Neural cell (in vitro differentiated cells): ENCODE measurements around the gene SGCD. TPM values are rescaled to one million over a fixed set of nuclear protein-coding genes. Genes with fewer than 3 reads are reported as not detected.

Experiments
- H2AFZ ChIP-seq: fragments of 200-600, 300-800 bp; sonication (generic), shearing (Covaris generic); 2 replicates; pipeline ENCODE4 v1.6.0; 2014; ENCODE audit warnings: low read depth, mild to moderate bottlenecking, antibody characterized with exemption, low read length, moderate library complexity
- H3F3A ChIP-seq: fragments of 200-600 bp; shearing (Covaris generic); 2 replicates; pipeline ENCODE4 v1.6.1; 2016; ENCODE audit warnings: mild to moderate bottlenecking, moderate library complexity, mixed read lengths, antibody characterized with exemption, low read length; ENCODE audit not compliant: insufficient read depth, poor library complexity, severe bottlenecking
- H3K27ac ChIP-seq: fragments of 200-600, 300-800 bp; sonication (generic), shearing (Covaris generic); 2 replicates; pipeline ENCODE4 v1.5.1; 2014; ENCODE audit warnings: mild to moderate bottlenecking, low read length, moderate library complexity
- H3K27me3 ChIP-seq: fragments of 300-800, 200-600 bp; sonication (generic), shearing (Covaris generic); 2 replicates; pipeline ENCODE4 v1.6.0; 2014; ENCODE audit warnings: mild to moderate bottlenecking, low read depth, low read length, moderate library complexity; ENCODE audit not compliant: insufficient read depth
- H3K36me3 ChIP-seq: fragments of 300-800, 200-600 bp; sonication (generic), shearing (Covaris generic); 2 replicates; pipeline ENCODE4 v1.5.1; 2014; ENCODE audit warnings: mild to moderate bottlenecking, antibody characterized with exemption, low read length, moderate library complexity; ENCODE audit not compliant: insufficient read depth
- H3K4me2 ChIP-seq: fragments of 300-800, 200-600 bp; sonication (generic), shearing (Covaris generic); 2 replicates; pipeline ENCODE4 v1.6.0; 2014; ENCODE audit warnings: mild to moderate bottlenecking, low read length
- H3K4me3 ChIP-seq: fragments of 300-800, 200-600 bp; sonication (generic), shearing (Covaris generic); 2 replicates; pipeline ENCODE4 v1.5.1; 2014; ENCODE audit warnings: mild to moderate bottlenecking, low read length, moderate library complexity
- H3K79me2 ChIP-seq: fragments of 200-600 bp; shearing (Covaris generic); replicated peaks from 2 replicates; pipeline ENCODE4 v1.6.0; 2014; ENCODE audit warnings: mild to moderate bottlenecking, low read length, moderate library complexity; ENCODE audit not compliant: insufficient read depth
- H3K9ac ChIP-seq: fragments of 300-800, 200-600 bp; sonication (generic), shearing (Covaris generic); 2 replicates; pipeline ENCODE4 v1.6.1; 2016; ENCODE audit warnings: mild to moderate bottlenecking, low read length, mixed read lengths
- H3K9me2 ChIP-seq: fragments of 200-600 bp; shearing (Covaris generic); 2 replicates; pipeline ENCODE4 v1.6.1; 2016; ENCODE audit warnings: mild to moderate bottlenecking, low read length, mixed read lengths; ENCODE audit not compliant: insufficient read depth
- H3K9me3 ChIP-seq: fragments of 200-600, 300-800 bp; sonication (generic), shearing (Covaris generic); 2 replicates; pipeline ENCODE4 v1.6.1; 2016; ENCODE audit warnings: mild to moderate bottlenecking, mixed run types, low read length, moderate library complexity, mixed read lengths
- H4K20me1 ChIP-seq: fragments of 200-600 bp; shearing (Covaris generic); 2 replicates; pipeline ENCODE4 v1.6.1; 2016; ENCODE audit warnings: mild to moderate bottlenecking, mixed run types; ENCODE audit not compliant: insufficient read depth
- EP300 ChIP-seq: fragments of 450-650 bp; conservative IDR thresholded peaks from 2 replicates; pipeline ENCODE4 v1.6.1; 2014; ENCODE audit warnings: antibody characterized with exemption, mild to moderate bottlenecking, moderate library complexity; ENCODE audit not compliant: poor library complexity, severe bottlenecking
- EZH2 ChIP-seq: fragments of 200-600, 300-800 bp; shearing (Covaris generic), sonication (generic); IDR thresholded peaks from 2 replicates; pipeline ENCODE4 v1.6.1; 2014; ENCODE audit warnings: antibody characterized with exemption, low read length, borderline replicate concordance, mild to moderate bottlenecking; ENCODE audit not compliant: insufficient read depth, poor library complexity, severe bottlenecking
- MXI1 ChIP-seq: fragments of 450-650 bp; conservative IDR thresholded peaks from 2 replicates; pipeline ENCODE4 v1.6.1; 2014; ENCODE audit warnings: antibody characterized with exemption, mild to moderate bottlenecking; ENCODE audit not compliant: poor library complexity, severe bottlenecking
- POLR2AphosphoS5 ChIP-seq: IDR thresholded peaks from 2 replicates; pipeline ENCODE4 v1.6.1; 2012
- RAD21 ChIP-seq: fragments of 450-650 bp; conservative IDR thresholded peaks from 2 replicates; pipeline ENCODE4 v1.6.1; 2014; ENCODE audit warnings: antibody characterized with exemption, mild to moderate bottlenecking, moderate library complexity
- SMC3 ChIP-seq: fragments of 450-650 bp; conservative IDR thresholded peaks from 2 replicates; pipeline ENCODE4 v1.6.1; 2014; ENCODE audit warnings: antibody characterized with exemption, mild to moderate bottlenecking, moderate library complexity; ENCODE audit not compliant: poor library complexity
- TAF1 ChIP-seq: IDR thresholded peaks from 2 replicates; pipeline ENCODE4 v1.6.1; 2012; ENCODE audit warnings: low read depth
- polyA plus RNA-seq: library from polyadenylated mRNA; depleted of rRNA; stranded (reverse); fragments of >200 nt; gene quantifications from 2 replicates; pipeline ENCODE4 v1.2.3, GENCODE V29; 2014
- TF ChIP-seq, protein P1 (sequence below): IDR thresholded peaks from 2 replicates; pipeline ENCODE4 v1.6.1; 2012; ENCODE audit warnings: borderline replicate concordance
- TF ChIP-seq, protein P2 (sequence below): fragments of 450-650 bp; IDR thresholded peaks from 2 replicates; pipeline ENCODE4 v1.5.1; 2014; ENCODE audit warnings: antibody characterized with exemption, mild to moderate bottlenecking, moderate library complexity; ENCODE audit not compliant: poor library complexity, severe bottlenecking

SGCD gene
- polyA plus RNA-seq, 1 donor from 2014 or later: 3.4 TPM

- Histone ChIP-seq H3K9me3 (no peaks in the 10 kb centered on the region), H3K9ac (no peak overlapping the region), H3K9me2 (no peaks in the 10 kb centered on the region), H3K4me2 (no peak overlapping the region), H3K4me3 (no peak overlapping the region), H3F3A (no peaks in the 10 kb centered on the region), H3K27me3 (no peaks in the 10 kb centered on the region), H2AFZ (no peak overlapping the region), H3K36me3 (no peaks in the 10 kb centered on the region), H3K79me2 (no peaks in the 10 kb centered on the region), H4K20me1 (no peaks in the 10 kb centered on the region), H3K27ac (peak overlapping the region; percentile 68)
- TF ChIP-seq TAF1 (no peak), SMC3 (no peak), EZH2 (no peak), POLR2AphosphoS5 (no peak), MXI1 (no peak), RAD21 (no peak), EP300 (no peak)
- TF ChIP-seq, protein P1, sequence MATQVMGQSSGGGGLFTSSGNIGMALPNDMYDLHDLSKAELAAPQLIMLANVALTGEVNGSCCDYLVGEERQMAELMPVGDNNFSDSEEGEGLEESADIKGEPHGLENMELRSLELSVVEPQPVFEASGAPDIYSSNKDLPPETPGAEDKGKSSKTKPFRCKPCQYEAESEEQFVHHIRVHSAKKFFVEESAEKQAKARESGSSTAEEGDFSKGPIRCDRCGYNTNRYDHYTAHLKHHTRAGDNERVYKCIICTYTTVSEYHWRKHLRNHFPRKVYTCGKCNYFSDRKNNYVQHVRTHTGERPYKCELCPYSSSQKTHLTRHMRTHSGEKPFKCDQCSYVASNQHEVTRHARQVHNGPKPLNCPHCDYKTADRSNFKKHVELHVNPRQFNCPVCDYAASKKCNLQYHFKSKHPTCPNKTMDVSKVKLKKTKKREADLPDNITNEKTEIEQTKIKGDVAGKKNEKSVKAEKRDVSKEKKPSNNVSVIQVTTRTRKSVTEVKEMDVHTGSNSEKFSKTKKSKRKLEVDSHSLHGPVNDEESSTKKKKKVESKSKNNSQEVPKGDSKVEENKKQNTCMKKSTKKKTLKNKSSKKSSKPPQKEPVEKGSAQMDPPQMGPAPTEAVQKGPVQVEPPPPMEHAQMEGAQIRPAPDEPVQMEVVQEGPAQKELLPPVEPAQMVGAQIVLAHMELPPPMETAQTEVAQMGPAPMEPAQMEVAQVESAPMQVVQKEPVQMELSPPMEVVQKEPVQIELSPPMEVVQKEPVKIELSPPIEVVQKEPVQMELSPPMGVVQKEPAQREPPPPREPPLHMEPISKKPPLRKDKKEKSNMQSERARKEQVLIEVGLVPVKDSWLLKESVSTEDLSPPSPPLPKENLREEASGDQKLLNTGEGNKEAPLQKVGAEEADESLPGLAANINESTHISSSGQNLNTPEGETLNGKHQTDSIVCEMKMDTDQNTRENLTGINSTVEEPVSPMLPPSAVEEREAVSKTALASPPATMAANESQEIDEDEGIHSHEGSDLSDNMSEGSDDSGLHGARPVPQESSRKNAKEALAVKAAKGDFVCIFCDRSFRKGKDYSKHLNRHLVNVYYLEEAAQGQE: no peak
- TF ChIP-seq, protein P2, sequence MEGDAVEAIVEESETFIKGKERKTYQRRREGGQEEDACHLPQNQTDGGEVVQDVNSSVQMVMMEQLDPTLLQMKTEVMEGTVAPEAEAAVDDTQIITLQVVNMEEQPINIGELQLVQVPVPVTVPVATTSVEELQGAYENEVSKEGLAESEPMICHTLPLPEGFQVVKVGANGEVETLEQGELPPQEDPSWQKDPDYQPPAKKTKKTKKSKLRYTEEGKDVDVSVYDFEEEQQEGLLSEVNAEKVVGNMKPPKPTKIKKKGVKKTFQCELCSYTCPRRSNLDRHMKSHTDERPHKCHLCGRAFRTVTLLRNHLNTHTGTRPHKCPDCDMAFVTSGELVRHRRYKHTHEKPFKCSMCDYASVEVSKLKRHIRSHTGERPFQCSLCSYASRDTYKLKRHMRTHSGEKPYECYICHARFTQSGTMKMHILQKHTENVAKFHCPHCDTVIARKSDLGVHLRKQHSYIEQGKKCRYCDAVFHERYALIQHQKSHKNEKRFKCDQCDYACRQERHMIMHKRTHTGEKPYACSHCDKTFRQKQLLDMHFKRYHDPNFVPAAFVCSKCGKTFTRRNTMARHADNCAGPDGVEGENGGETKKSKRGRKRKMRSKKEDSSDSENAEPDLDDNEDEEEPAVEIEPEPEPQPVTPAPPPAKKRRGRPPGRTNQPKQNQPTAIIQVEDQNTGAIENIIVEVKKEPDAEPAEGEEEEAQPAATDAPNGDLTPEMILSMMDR: no peak
Observed at GRCh38 chr5:156686380-156686779, 359.4 kb downstream of the SGCD start.

DNA sequence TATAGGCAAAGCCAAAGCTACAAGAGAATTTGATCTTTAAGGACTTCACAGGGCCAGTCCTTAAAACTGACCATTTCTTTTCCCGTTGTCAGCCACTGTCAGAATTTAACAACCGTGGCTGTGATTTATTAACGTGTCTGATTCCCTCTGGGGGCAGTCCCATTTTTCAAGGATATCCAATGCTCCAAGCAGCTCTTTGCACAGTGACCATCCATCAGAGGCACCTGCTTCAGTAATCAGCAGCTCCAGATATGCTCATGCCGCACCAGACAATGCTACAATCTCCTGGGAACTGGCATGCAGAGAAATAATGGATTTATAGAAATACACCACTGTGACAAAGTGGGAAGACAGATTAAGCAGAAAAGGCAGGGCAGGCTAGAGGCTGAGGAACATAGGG lies 359.8 kb downstream of the SGCD start:
- H4K20me1 ChIP-seq: no peaks in the 10 kb centered on the region

More for the DNA sequence above, 359.8 kb downstream of the SGCD start:
- Histone ChIP-seq H3K9ac (peak overlapping the region; percentile 24), H2AFZ (peak overlapping the region; percentile 5), H3K27ac (peak overlapping the region; percentile 68), H3F3A (no peaks in the 10 kb centered on the region), H3K36me3 (no peaks in the 10 kb centered on the region), H3K9me2 (no peaks in the 10 kb centered on the region), H3K4me2 (no peak overlapping the region), H3K79me2 (no peaks in the 10 kb centered on the region), H3K27me3 (no peaks in the 10 kb centered on the region), H3K9me3 (no peaks in the 10 kb centered on the region), H3K4me3 (peak overlapping the region; percentile 14)
- TF ChIP-seq POLR2AphosphoS5 (peak; percentile 59), SMC3 (no peak), MXI1 (no peak), EZH2 (no peak)
